Panc1 (cell line): ENCODE data around the gene SPATA6L.
"Not testable (repeated sequence)": the region's sequence is repeated elsewhere in the genome, so short reads cannot be mapped to it uniquely, and the experiment has no call there.

Experiments used
- SIN3A ChIP-seq: IDR thresholded peaks from 2 replicates; pipeline ENCODE4 v1.6.1; 2012; ENCODE audit warnings: low read depth, mild to moderate bottlenecking, low read length, moderate library complexity, borderline replicate concordance; ENCODE audit not compliant: insufficient read depth
- TF ChIP-seq, protein P1 (sequence below): fragments of 450-650 bp; IDR thresholded peaks from 2 replicates; pipeline ENCODE4 v1.5.1; 2017; ENCODE audit warnings: mild to moderate bottlenecking

DNA sequence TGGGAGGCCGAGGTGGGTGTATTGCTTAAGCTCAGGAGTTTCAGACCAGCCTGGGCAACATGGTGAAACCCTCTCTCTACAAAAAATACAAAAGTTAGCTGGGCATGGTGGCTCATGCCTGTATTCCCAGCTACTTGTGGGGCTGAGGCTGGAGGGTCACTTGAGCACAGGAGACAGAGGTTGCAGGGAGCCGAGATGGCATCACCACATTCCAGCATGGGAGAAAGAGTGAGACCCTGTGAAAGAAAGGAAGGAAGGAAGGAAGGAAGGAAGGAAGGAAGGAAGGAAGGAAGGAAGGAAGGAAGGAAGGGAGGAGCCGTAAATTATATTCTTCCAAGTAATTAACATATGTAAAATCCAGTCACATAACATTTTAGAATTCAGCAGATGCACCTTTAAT lies 10.1 kb downstream of the SPATA6L start:
- TF ChIP-seq, protein P1, sequence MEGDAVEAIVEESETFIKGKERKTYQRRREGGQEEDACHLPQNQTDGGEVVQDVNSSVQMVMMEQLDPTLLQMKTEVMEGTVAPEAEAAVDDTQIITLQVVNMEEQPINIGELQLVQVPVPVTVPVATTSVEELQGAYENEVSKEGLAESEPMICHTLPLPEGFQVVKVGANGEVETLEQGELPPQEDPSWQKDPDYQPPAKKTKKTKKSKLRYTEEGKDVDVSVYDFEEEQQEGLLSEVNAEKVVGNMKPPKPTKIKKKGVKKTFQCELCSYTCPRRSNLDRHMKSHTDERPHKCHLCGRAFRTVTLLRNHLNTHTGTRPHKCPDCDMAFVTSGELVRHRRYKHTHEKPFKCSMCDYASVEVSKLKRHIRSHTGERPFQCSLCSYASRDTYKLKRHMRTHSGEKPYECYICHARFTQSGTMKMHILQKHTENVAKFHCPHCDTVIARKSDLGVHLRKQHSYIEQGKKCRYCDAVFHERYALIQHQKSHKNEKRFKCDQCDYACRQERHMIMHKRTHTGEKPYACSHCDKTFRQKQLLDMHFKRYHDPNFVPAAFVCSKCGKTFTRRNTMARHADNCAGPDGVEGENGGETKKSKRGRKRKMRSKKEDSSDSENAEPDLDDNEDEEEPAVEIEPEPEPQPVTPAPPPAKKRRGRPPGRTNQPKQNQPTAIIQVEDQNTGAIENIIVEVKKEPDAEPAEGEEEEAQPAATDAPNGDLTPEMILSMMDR: not testable (repeated sequence)
- TF ChIP-seq SIN3A: not testable (repeated sequence)
